Smooth muscle cell (in vitro differentiated cells): Measurements from ENCODE around the gene POLE. TPM values are rescaled to one million over a fixed set of nuclear protein-coding genes. Genes with fewer than 3 reads are reported as not detected.

Source experiments
- DNase-seq: peaks from one replicate; lab custom pipeline; 2025; ENCODE audit not compliant: unreplicated experiment; lab: John Stamatoyannopoulos, UW
- H2AFZ ChIP-seq: fragments of 200-600 bp; sonication (generic); 2 replicates; pipeline ENCODE4 v1.6.0; 2016; ENCODE audit warnings: antibody characterized with exemption, low read depth, mild to moderate bottlenecking
- H3F3A ChIP-seq: fragments of 200-600 bp; sonication (generic); 2 replicates; pipeline ENCODE4 v1.6.0; 2017; ENCODE audit warnings: antibody characterized with exemption, low read depth
- H3K27ac ChIP-seq: fragments of 200-600 bp; sonication (generic); 2 replicates; pipeline ENCODE4 v1.5.1; 2016; ENCODE audit warnings: low read depth, mild to moderate bottlenecking
- H3K27me3 ChIP-seq: fragments of 200-600 bp; sonication (generic); 2 replicates; pipeline ENCODE4 v1.6.1; 2016; ENCODE audit warnings: low read depth, mild to moderate bottlenecking
- H3K36me3 ChIP-seq: fragments of 200-600 bp; sonication (generic); 2 replicates; pipeline ENCODE4 v1.5.1; 2016; ENCODE audit warnings: low read depth
- H3K4me1 ChIP-seq: fragments of 200-600 bp; sonication (generic); 2 replicates; pipeline ENCODE4 v1.5.1; 2016; ENCODE audit warnings: low read depth
- H3K4me2 ChIP-seq: fragments of 200-600 bp; sonication (generic); 2 replicates; pipeline ENCODE4 v1.6.0; 2016; ENCODE audit warnings: mild to moderate bottlenecking
- H3K4me3 ChIP-seq: fragments of 200-600 bp; sonication (generic); 2 replicates; pipeline ENCODE4 v1.5.1; 2016; ENCODE audit warnings: mild to moderate bottlenecking
- H3K79me2 ChIP-seq: fragments of 200-600 bp; sonication (generic); 2 replicates; pipeline ENCODE4 v1.6.0; 2016; ENCODE audit warnings: low read depth, mild to moderate bottlenecking
- H3K9ac ChIP-seq: fragments of 200-600 bp; sonication (generic); 2 replicates; pipeline ENCODE4 v1.6.0; 2016; ENCODE audit warnings: low read depth
- H3K9me3 ChIP-seq: fragments of 200-600 bp; sonication (generic); replicated peaks from 2 replicates; pipeline ENCODE4 v1.5.1; 2016; ENCODE audit warnings: low read depth
- H4K20me1 ChIP-seq: fragments of 200-600 bp; sonication (generic); 2 replicates; pipeline ENCODE4 v1.6.0; 2016; ENCODE audit warnings: low read depth
- WGBS: methylation state at CpG from one replicate; pipeline ENCODE4 v1.1.7; 2016; ENCODE audit warnings: low lambda C conversion rate; 5-methylcytosine and 5-hydroxymethylcytosine counted together
- polyA plus RNA-seq: library from polyadenylated mRNA; unstranded; fragments of >200 nt; fragmentation: Nextera tagmentation; extraction: Ambion mirVana; gene quantifications from 2 replicates; pipeline ENCODE4 v1.2.1, GENCODE V29; 2016
- total RNA-seq: library from RNA; depleted of rRNA; stranded (reverse); fragments of >200 nt; gene quantifications from 2 replicates; pipeline ENCODE4 v1.2.3, GENCODE V29; 2014
- TF ChIP-seq, protein P1 (sequence below): fragments of 200-600 bp; sonication (generic); IDR thresholded peaks from 2 replicates; pipeline ENCODE4 v1.5.1; 2017; ENCODE audit warnings: borderline replicate concordance, mild to moderate bottlenecking, antibody characterized with exemption; ENCODE audit not compliant: insufficient read depth, poor library complexity, severe bottlenecking

The POLE gene
- total and polyA plus RNA-seq, 2 experiments from 2014 or later, result 8.5 to 11.5 TPM

DNA sequence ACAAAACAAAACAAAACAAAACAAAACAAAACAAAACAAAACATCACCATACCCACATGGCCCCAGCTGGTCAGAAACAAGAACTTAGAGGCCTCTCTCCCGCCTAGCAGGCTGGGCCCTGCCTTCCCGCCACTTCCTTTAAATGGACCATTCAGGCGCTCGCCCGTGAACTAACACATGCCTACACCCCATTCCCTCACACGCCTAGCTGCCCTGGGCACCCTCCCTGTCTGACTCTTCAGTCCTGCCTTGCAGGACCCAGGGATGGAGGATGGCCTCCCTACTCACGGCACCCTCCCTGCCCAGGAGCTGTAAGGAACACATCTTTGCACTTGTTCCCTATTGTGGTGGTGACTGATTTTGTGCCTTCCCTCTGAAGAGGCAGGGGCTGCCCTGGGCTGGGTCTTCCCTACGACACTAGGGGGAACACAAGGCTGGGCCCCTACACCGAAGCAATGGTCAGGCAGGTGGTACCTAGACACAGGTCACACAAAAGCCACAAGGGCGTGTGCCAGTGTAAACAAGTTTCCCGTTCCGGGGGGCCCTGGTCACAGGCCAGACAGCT lies 47.1 kb downstream of the POLE start:
- Histone ChIP-seq H3K79me2 (no peaks in the 10 kb centered on the region), H4K20me1 (no peaks in the 10 kb centered on the region), H3K9ac (no peak overlapping the region), H3K4me2 (no peak overlapping the region), H3K4me3 (no peak overlapping the region), H3K36me3 (no peaks in the 10 kb centered on the region), H3K9me3 (no peaks in the 10 kb centered on the region), H3F3A (no peaks in the 10 kb centered on the region), H3K27me3 (no peaks in the 10 kb centered on the region), H2AFZ (no peak overlapping the region), H3K27ac (no peak overlapping the region), H3K4me1 (no peaks in the 10 kb centered on the region)
- 98% methylated on average over 12 of the region's 12 CpGs for WGBS
- TF ChIP-seq, protein P1, sequence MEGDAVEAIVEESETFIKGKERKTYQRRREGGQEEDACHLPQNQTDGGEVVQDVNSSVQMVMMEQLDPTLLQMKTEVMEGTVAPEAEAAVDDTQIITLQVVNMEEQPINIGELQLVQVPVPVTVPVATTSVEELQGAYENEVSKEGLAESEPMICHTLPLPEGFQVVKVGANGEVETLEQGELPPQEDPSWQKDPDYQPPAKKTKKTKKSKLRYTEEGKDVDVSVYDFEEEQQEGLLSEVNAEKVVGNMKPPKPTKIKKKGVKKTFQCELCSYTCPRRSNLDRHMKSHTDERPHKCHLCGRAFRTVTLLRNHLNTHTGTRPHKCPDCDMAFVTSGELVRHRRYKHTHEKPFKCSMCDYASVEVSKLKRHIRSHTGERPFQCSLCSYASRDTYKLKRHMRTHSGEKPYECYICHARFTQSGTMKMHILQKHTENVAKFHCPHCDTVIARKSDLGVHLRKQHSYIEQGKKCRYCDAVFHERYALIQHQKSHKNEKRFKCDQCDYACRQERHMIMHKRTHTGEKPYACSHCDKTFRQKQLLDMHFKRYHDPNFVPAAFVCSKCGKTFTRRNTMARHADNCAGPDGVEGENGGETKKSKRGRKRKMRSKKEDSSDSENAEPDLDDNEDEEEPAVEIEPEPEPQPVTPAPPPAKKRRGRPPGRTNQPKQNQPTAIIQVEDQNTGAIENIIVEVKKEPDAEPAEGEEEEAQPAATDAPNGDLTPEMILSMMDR, result no peak
- DNase-seq, result no peak

DNA sequence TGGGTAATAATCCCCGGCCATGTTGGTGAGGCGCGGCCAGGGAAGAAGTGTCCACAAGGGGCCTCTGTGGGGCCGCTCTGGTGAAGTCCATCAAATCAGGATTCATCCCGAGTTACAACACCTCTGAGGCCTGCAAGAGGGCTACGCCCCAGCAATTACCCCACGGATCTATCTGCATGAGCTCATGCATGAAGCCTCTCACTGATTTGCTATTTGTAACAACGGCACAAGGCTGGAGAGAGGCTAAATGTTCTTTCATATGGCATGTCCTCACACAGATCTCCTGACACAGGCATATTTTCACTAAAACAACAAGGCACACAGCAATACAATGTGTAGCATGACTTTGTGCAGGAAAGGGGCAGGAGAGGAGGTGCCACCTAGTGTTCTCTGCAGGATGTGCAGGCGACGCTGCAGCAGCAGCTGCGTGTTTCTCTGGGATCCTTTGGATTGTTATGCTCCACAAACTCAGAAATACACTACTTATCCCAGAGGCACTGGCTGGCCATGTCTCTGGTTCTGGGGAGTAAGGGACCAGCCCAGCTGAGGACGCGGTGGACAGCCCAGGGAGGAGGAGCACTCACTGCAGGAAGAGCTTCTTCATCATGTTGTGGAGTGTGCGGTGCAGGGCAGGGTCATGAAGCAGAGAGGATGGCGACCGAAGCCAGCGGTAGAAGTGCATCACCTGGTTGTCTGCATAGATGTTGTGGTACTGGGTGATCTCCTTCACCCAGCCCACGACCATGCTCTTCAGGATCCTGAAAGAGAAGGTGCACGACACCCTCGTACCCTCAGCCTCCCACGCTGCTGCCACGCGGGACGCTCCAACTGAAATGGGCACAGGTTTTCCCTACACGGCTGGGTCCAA lies 48.4 kb downstream of the POLE start:
- Histone ChIP-seq H4K20me1 (no peaks in the 10 kb centered on the region), H3K4me1 (no peaks in the 10 kb centered on the region), H3K79me2 (no peaks in the 10 kb centered on the region), H3K27ac (no peak overlapping the region), H3K9me3 (no peaks in the 10 kb centered on the region), H3K27me3 (no peaks in the 10 kb centered on the region), H2AFZ (no peak overlapping the region), H3K4me3 (no peak overlapping the region), H3K9ac (no peak overlapping the region), H3F3A (no peaks in the 10 kb centered on the region), H3K36me3 (no peaks in the 10 kb centered on the region), H3K4me2 (no peak overlapping the region)
- TF ChIP-seq, protein P1, result peak; percentile 60
- no peak for DNase-seq
- 78% methylated on average over 25 of the region's 25 CpGs for WGBS

DNA sequence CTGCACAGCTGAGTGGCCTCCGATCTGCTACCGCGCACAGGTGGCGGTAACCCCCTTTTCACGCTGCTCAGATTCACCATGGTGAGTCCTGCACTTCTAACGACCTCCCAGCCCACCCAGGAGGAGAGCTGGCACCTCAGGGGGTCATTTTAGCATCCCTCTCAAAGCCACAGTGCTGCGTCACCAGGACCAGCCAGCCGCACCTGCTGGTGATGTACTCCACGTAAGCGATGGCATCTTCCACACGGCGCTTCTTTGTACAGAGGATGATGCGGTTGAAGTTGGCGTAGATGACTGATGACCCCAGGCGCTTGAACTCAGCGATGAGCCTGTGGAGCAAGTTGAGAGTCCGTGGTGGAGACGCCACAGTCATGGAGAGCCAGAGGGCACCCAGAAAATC lies 49.3 kb downstream of the POLE start:
- Histone ChIP-seq H3K36me3 (no peaks in the 10 kb centered on the region), H3F3A (no peaks in the 10 kb centered on the region), H3K9ac (no peak overlapping the region), H3K4me3 (no peak overlapping the region), H3K27me3 (no peaks in the 10 kb centered on the region), H3K79me2 (no peaks in the 10 kb centered on the region), H3K4me2 (no peak overlapping the region), H3K27ac (no peak overlapping the region), H3K9me3 (no peaks in the 10 kb centered on the region), H3K4me1 (no peaks in the 10 kb centered on the region), H4K20me1 (no peaks in the 10 kb centered on the region), H2AFZ (no peak overlapping the region)
- WGBS, result 94% methylated on average over 18 of the region's 18 CpGs
- DNase-seq, result no peak
- TF ChIP-seq, protein P1, result no peak
